K562 (cell line): ENCODE measurements around the gene URM1.
"Not testable (repeated sequence)": the region's sequence is repeated elsewhere in the genome, so short reads cannot be mapped to it uniquely, and the experiment has no call there.

Source experiments
- CEBPB ChIP-seq: fragments of 450-650 bp; IDR thresholded peaks from 2 replicates; pipeline ENCODE4 v1.6.1; 2016; ENCODE audit warnings: missing genetic modification characterization, missing compliant biosample characterization
- SMC3 ChIP-seq: conservative IDR thresholded peaks from 2 replicates; pipeline ENCODE4 v1.6.1; 2011; ENCODE audit warnings: low read depth, low read length, improper control_type of control experiment; ENCODE audit not compliant: insufficient read depth
- TF ChIP-seq, protein P1 (sequence below), 3 experiments: IDR thresholded peaks in 2 of 3; conservative IDR thresholded peaks in 1 of 3; 2 replicates each; pipeline ENCODE4 v1.5.1; 2011 to 2012; ENCODE audit warnings: low read length in 3 of 3, mild to moderate bottlenecking in 3 of 3, control low read depth in 2 of 3, improper control_type of control experiment in 1 of 3, inconsistent platforms in 1 of 3, low read depth in 1 of 3, mixed read lengths in 1 of 3, moderate library complexity in 1 of 3; ENCODE audit not compliant: insufficient read depth in 2 of 3
- TF ChIP-seq, protein P2 (sequence below): conservative IDR thresholded peaks from 2 replicates; pipeline ENCODE4 v1.6.1; 2011; ENCODE audit warnings: low read depth, mild to moderate bottlenecking, low read length; ENCODE audit not compliant: control insufficient read depth

DNA sequence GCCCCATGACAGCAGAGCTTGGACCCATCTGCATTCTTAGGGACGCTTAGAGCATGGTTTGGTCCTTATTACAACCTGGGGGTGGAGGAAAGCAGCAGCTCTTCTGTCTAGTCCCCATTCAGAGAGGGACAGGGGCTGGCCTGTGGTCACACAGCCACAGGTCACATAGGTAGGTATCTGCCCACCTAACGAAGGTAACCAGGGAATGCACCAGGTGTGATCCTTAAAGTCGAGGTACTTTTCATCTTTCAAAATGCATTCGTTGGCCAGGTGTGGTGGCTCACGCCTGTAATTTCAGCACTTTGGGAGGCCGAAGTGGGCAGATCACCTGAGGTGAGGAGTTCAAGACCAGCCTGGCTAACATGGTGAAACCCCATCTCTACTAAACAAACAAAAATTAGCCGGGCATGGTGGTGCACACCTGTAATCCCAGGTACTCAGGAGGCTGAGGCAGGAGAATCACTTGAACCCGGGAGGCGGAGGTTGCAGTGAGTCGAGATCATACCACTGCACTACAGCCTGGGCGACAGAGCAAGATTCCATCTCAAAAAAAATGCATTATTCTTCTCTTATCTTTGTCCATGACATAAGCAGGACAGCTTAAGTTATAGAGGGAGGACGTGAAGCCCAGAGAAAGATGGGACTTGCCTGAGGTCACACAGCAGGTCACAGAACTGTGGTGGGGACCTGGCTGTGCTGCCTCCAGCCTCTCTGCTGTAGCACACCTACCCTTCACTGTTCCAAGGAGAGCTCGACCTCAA, 51.0 kb downstream of the URM1 start:
- TF ChIP-seq, protein P1, sequence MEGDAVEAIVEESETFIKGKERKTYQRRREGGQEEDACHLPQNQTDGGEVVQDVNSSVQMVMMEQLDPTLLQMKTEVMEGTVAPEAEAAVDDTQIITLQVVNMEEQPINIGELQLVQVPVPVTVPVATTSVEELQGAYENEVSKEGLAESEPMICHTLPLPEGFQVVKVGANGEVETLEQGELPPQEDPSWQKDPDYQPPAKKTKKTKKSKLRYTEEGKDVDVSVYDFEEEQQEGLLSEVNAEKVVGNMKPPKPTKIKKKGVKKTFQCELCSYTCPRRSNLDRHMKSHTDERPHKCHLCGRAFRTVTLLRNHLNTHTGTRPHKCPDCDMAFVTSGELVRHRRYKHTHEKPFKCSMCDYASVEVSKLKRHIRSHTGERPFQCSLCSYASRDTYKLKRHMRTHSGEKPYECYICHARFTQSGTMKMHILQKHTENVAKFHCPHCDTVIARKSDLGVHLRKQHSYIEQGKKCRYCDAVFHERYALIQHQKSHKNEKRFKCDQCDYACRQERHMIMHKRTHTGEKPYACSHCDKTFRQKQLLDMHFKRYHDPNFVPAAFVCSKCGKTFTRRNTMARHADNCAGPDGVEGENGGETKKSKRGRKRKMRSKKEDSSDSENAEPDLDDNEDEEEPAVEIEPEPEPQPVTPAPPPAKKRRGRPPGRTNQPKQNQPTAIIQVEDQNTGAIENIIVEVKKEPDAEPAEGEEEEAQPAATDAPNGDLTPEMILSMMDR (IDR thresholded peaks at IDR 0.05 in 2 of 3, conservative IDR thresholded peaks at IDR 0.05 in 1 of 3; ENCODE audit: insufficient read depth in 2 of 3, low read depth in 1 of 3, low read length in 3 of 3) = not testable (repeated sequence)
- TF ChIP-seq, protein P2, sequence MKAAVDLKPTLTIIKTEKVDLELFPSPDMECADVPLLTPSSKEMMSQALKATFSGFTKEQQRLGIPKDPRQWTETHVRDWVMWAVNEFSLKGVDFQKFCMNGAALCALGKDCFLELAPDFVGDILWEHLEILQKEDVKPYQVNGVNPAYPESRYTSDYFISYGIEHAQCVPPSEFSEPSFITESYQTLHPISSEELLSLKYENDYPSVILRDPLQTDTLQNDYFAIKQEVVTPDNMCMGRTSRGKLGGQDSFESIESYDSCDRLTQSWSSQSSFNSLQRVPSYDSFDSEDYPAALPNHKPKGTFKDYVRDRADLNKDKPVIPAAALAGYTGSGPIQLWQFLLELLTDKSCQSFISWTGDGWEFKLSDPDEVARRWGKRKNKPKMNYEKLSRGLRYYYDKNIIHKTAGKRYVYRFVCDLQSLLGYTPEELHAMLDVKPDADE = not testable (repeated sequence)
- not testable (repeated sequence) for TF ChIP-seq CEBPB, SMC3
